HepG2 (cell line): ENCODE results near the gene NKAIN4. TPM values are rescaled to one million over a fixed set of nuclear protein-coding genes. Genes with fewer than 3 reads are reported as not detected.
A peak's percentile ranks its signal among the peaks of the same experiment; 100 is the strongest.

ENCODE experiments used
- ATAC-seq: fragments of 200-7000 bp; cut with Tn5 transposase; 3 replicates; pipeline ENCODE4 v1.9.1; 2020; ENCODE audit warnings: mild to moderate bottlenecking, moderate library complexity
- BruUV-seq: library from RNA; stranded (reverse); fragments of 400-500 nt; replicated peaks from 2 replicates; lab custom pipeline; 2021; lab: Mats Ljungman, UMichigan
- CTCF ChIA-PET: fragments of 300-600 bp; formaldehyde crosslinking; extraction: SDS; loops from one replicate; lab custom pipeline; 2021; ENCODE audit warnings: low total read pairs, inconsistent platforms, low intra/inter-chr PET ratio; lab: Yijun Ruan, JAX
- POLR2A ChIA-PET: fragments of 350-600 bp; sonication (Branson Sonifier 250); formaldehyde crosslinking; loops from one replicate; lab custom pipeline; 2020; ENCODE audit warnings: antibody characterized with exemption, inconsistent platforms; lab: Yijun Ruan, JAX
- DNase-seq: peaks from one replicate; pipeline ENCODE4 v3.0.0-alpha.2; 2015; ENCODE audit warnings: low spot score
- FAIRE-seq: peaks from 3 replicates; lab custom pipeline; 2011; peaks lifted over from hg19 to GRCh38; lab: Jason Lieb, UNC
- H2AFZ ChIP-seq: one replicate; pipeline ENCODE4 v1.6.1; 2011; ENCODE audit warnings: low read length, inconsistent platforms
- H3K27ac ChIP-seq: fragments of 300-600 bp; 3 replicates; pipeline ENCODE4 v1.8.0; 2011; ENCODE audit warnings: mixed run types, mild to moderate bottlenecking, mixed read lengths, low read length, inconsistent platforms; ENCODE audit not compliant: insufficient read depth; ENCODE audit errors: extremely low read length
- H3K27me3 ChIP-seq, 2 experiments: fragments of 200-600 bp in 1 of 2; 2 replicates in 1 of 2; 3 replicates in 1 of 2; pipeline versions ENCODE4 v1.6.0 to v1.8.0; 2011; ENCODE audit warnings: low read length in 2 of 2, mild to moderate bottlenecking in 2 of 2, moderate library complexity in 2 of 2, inconsistent platforms in 1 of 2; ENCODE audit not compliant: insufficient read depth in 2 of 2, control insufficient read depth in 1 of 2
- H3K36me3 ChIP-seq, 2 experiments: fragments of 200-600 bp in 1 of 2; replicated peaks in 1 of 2; 2 replicates in 1 of 2; 3 replicates in 1 of 2; pipeline versions ENCODE4 v1.5.1 to v1.8.0; 2011; ENCODE audit warnings: low read length in 2 of 2, inconsistent platforms in 1 of 2; ENCODE audit not compliant: insufficient read depth in 2 of 2, control insufficient read depth in 1 of 2
- H3K4me1 ChIP-seq: 2 replicates; pipeline ENCODE4 v1.5.1; 2012; ENCODE audit warnings: low read length, inconsistent platforms; ENCODE audit not compliant: insufficient read depth
- H3K4me2 ChIP-seq: 2 replicates; pipeline ENCODE4 v1.6.0; 2011; ENCODE audit warnings: low read depth, low read length, inconsistent platforms
- H3K4me3 ChIP-seq, 3 experiments: fragments of 200-600 bp in 1 of 3; sonication (generic), shearing (Covaris generic) in 1 of 3; replicated peaks in 1 of 3; 2 replicates each; pipeline ENCODE4 v1.5.1; 2011 to 2016; ENCODE audit warnings: low read length in 3 of 3, inconsistent platforms in 2 of 3, low read depth in 2 of 3, mild to moderate bottlenecking in 2 of 3, control low read depth in 1 of 3, mixed read lengths in 1 of 3; ENCODE audit not compliant: insufficient read depth in 1 of 3
- H3K79me2 ChIP-seq: one replicate; pipeline ENCODE4 v1.6.1; 2011; ENCODE audit warnings: low read length, inconsistent platforms; ENCODE audit not compliant: insufficient read depth
- H3K9ac ChIP-seq: 2 replicates; pipeline ENCODE4 v1.6.0; 2011; ENCODE audit warnings: mild to moderate bottlenecking, low read depth, low read length, inconsistent platforms; ENCODE audit not compliant: insufficient read depth
- H3K9me3 ChIP-seq: 2 replicates; pipeline ENCODE4 v1.5.1; 2012; ENCODE audit warnings: mild to moderate bottlenecking, low read length
- H4K20me1 ChIP-seq: 2 replicates; pipeline ENCODE4 v1.6.0; 2011; ENCODE audit warnings: inconsistent platforms, mild to moderate bottlenecking, low read length, moderate library complexity; ENCODE audit not compliant: insufficient read depth
- AGO1 ChIP-seq: fragments of 200-400 bp; formaldehyde crosslinking; IDR thresholded peaks from 2 replicates; pipeline ENCODE4 v1.6.1; 2017; ENCODE audit warnings: mild to moderate bottlenecking, low read depth, low read length, moderate library complexity; ENCODE audit not compliant: poor library complexity, severe bottlenecking
- EED ChIP-seq: sonication (generic); formaldehyde crosslinking; IDR thresholded peaks from 2 replicates; pipeline ENCODE4 v1.5.0; 2020; ENCODE audit warnings: mild to moderate bottlenecking, missing genetic modification reagents
- HHEX ChIP-seq: IDR thresholded peaks from 2 replicates; pipeline ENCODE4 v1.6.1; 2016; ENCODE audit warnings: control low read depth
- NFKBIZ ChIP-seq: IDR thresholded peaks from 2 replicates; pipeline ENCODE4 v1.6.1; 2018; ENCODE audit warnings: missing genetic modification reagents, missing compliant biosample characterization
- ONECUT2 ChIP-seq: sonication (generic); formaldehyde crosslinking; IDR thresholded peaks from 2 replicates; pipeline ENCODE4 v1.4.0; 2020; ENCODE audit warnings: missing genetic modification reagents
- PITX1 ChIP-seq: sonication (generic); formaldehyde crosslinking; IDR thresholded peaks from 2 replicates; pipeline ENCODE4 v1.5.1; 2020; ENCODE audit warnings: mild to moderate bottlenecking, missing genetic modification reagents
- POLR2AphosphoS5 ChIP-seq: IDR thresholded peaks from 2 replicates; pipeline ENCODE4 v1.6.1; 2012; ENCODE audit warnings: low read depth, low read length
- RARA ChIP-seq: IDR thresholded peaks from 2 replicates; pipeline ENCODE4 v1.6.1; 2016; ENCODE audit warnings: missing genetic modification reagents, missing compliant biosample characterization
- RBAK ChIP-seq: sonication (generic); formaldehyde crosslinking; IDR thresholded peaks from 2 replicates; pipeline ENCODE4 v1.5.1; 2020; ENCODE audit warnings: mild to moderate bottlenecking, missing genetic modification reagents
- RXRB ChIP-seq: IDR thresholded peaks from 2 replicates; pipeline ENCODE4 v1.6.1; 2016; ENCODE audit warnings: borderline replicate concordance, missing genetic modification reagents, missing compliant biosample characterization
- TBX2 ChIP-seq: sonication (generic); formaldehyde crosslinking; IDR thresholded peaks from 2 replicates; pipeline ENCODE4 v1.5.0; 2020; ENCODE audit warnings: missing genetic modification reagents, mild to moderate bottlenecking, borderline replicate concordance
- ZNF251 ChIP-seq: sonication (generic); formaldehyde crosslinking; IDR thresholded peaks from 2 replicates; pipeline ENCODE4 v1.9.0; 2021; ENCODE audit warnings: mild to moderate bottlenecking, missing genetic modification reagents
- ZNF589 ChIP-seq: sonication (generic); formaldehyde crosslinking; conservative IDR thresholded peaks from 2 replicates; pipeline ENCODE4 v1.8.0; 2022; ENCODE audit warnings: mild to moderate bottlenecking, moderate library complexity, missing genetic modification reagents
- ZNF614 ChIP-seq: IDR thresholded peaks from 2 replicates; pipeline ENCODE4 v1.6.1; 2018; ENCODE audit warnings: missing biosample characterization, missing genetic modification reagents, inconsistent platforms, borderline replicate concordance
- ZNF747 ChIP-seq: sonication (generic); formaldehyde crosslinking; IDR thresholded peaks from 2 replicates; pipeline ENCODE4 v1.8.1; 2023; ENCODE audit warnings: missing genetic modification reagents, mild to moderate bottlenecking, borderline replicate concordance
- ZNF766 ChIP-seq: sonication (generic); formaldehyde crosslinking; IDR thresholded peaks from 2 replicates; pipeline ENCODE4 v1.5.0; 2020; ENCODE audit warnings: missing genetic modification reagents, borderline replicate concordance
- ZNF768 ChIP-seq: sonication (generic); formaldehyde crosslinking; IDR thresholded peaks from 2 replicates; pipeline ENCODE4 v1.4.0; 2020; ENCODE audit warnings: missing genetic modification reagents
- WGBS: methylation state at CpG from one replicate; pipeline ENCODE4 v1.1.6; 2017; ENCODE audit warnings: low lambda C conversion rate; 5-methylcytosine and 5-hydroxymethylcytosine counted together
- in situ Hi-C: cut with HindIII; loops from 2 replicates; pipeline ENCODE4 v1.10.0; 2017; ENCODE audit warnings: low pct_unique_long_range_greater_than_20kb; ENCODE audit not compliant: extremely low pct_ligation_motif_present
- intact Hi-C: fragments of 100-400 bp; cut with micrococcal nuclease; formaldehyde crosslinking; loops from one replicate; pipeline ENCODE4 v1.10.0; 2022; ENCODE audit not compliant: unreplicated experiment
- polyA plus RNA-seq, 8 experiments: library from polyadenylated mRNA; depleted of rRNA in 3 of 8; stranded (reverse) in 7 of 8; unstranded in 1 of 8; fragments of >200 nt; fragmentation: Illumina TruSeq in 4 of 8; extraction: Trizol in 4 of 8; gene quantifications; 2 replicates each; pipeline versions ENCODE4 v1.2.1 to v1.2.3, GENCODE V29; 2011 to 2016; ENCODE audit warnings: low read depth in 4 of 8, missing spikeins in 1 of 8, mixed read lengths in 1 of 8; ENCODE audit not compliant: insufficient read depth in 1 of 8
- total RNA-seq, 5 experiments: library from RNA; depleted of rRNA; stranded (reverse); fragments of >200 nt; fragmentation: Illumina TruSeq; extraction: Trizol; gene quantifications; 2 replicates each; pipeline ENCODE4 v1.2.3, GENCODE V29; 2016; ENCODE audit warnings: low read depth in 1 of 5
- TF ChIP-seq, protein P1 (sequence below): sonication (generic); formaldehyde crosslinking; IDR thresholded peaks from 2 replicates; pipeline ENCODE4 v1.5.0; 2020; ENCODE audit warnings: mild to moderate bottlenecking, missing genetic modification reagents, borderline replicate concordance
- TF ChIP-seq, protein P2 (sequence below): sonication (generic); formaldehyde crosslinking; IDR thresholded peaks from 2 replicates; pipeline ENCODE4 v1.9.0; 2021; ENCODE audit warnings: missing genetic modification reagents, mild to moderate bottlenecking, borderline replicate concordance
- TF ChIP-seq, protein P3 (sequence below): sonication (generic); formaldehyde crosslinking; IDR thresholded peaks from 2 replicates; pipeline ENCODE4 v1.4.0; 2020; ENCODE audit warnings: missing genetic modification reagents

NKAIN4 gene
- total and polyA plus RNA-seq, 2 of the 13 experiments (the other 11 are each of a cell fraction or from before 2014, with no cell fraction given): not detected

DNA sequence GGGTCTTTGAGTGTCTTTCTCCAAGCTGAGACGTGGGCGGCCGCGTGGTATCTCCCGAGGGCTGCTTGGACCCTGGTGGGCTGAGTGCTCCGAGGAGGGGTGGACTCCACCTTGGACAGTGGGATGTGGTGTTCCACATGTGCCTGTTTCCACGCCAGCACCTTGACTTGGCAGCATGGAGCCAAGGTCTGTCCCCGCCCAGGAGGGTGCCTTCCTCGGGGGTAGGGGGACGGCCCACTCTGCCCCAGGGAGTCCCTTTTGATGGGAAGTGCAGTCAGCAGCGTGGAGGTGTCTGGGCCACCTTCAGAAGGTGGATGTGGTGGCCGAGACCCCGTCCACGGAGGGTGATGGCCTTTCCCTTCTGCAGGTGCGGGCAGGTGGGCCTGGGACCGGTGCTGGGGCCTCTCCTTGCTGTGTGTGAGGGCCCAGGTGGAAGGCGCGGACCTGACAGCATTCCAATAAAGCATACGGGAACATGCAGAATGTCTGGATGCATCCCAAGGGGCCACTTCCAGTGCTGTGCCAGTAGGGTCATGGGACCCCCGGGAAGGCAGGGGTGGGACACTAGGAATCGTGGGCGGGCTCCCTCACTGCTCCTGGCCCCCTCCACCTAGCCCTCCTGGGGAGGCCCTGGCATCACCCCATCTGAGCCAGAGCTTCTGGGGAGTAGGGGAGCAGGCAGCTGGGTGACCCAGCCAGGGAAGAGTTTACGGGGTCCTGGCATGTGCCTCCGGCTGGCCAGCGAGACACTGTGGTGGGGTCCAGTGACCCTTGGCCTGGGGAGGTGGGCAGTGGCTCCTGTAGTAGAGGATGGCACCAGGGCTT lies 35.3 kb upstream of the NKAIN4 start:
- H3K4me3 ChIP-seq: no peak overlapping the region
- H2AFZ ChIP-seq: no peak overlapping the region
- H3K36me3 ChIP-seq: peaks cover 27 to 29% of the 10 kb centered on the region in 2 experiments
- H3K9ac ChIP-seq: no peak overlapping the region
- WGBS: 95% methylated on average over 23 of the region's 25 CpGs
- H3K4me1 ChIP-seq: peaks cover 15% of the 10 kb centered on the region
- FAIRE-seq: no peak
- peaks cover 2 to 24% of the 10 kb centered on the region in 2 experiments; a peak in 3 of 5 replicates for H3K27me3 ChIP-seq
- ChIA-PET POLR2A (no interaction called here), CTCF (no interaction called here)
- H3K9me3 ChIP-seq: no peaks in the 10 kb centered on the region
- H3K27ac ChIP-seq: no peak overlapping the region
- in situ Hi-C loops: no loop called here
- no peaks in the 10 kb centered on the region for H3K79me2 ChIP-seq
- no peak for ATAC-seq
- intact Hi-C loops: loop anchor here (5.0 kb wide), 2 partner anchors 67 to 107 kb away; no protein-coding TSS in a partner anchor
- BruUV-seq: no TSS peak
- no peak for DNase-seq
- no peak overlapping the region for H3K4me2 ChIP-seq
- peaks cover 9% of the 10 kb centered on the region; the same call in 1 of the 2 replicates for H4K20me1 ChIP-seq
- TF ChIP-seq RARA (CRISPR knock-in tag) (no peak), EED (0 out of 2 replicates have a peak, but pooled peaks have one; percentile 47), PITX1 (CRISPR knock-in tag) (no peak), NFKBIZ (CRISPR knock-in tag) (no peak), ONECUT2 (no peak), ZNF768 (CRISPR knock-in tag) (0 out of 2 replicates have a peak, but pooled peaks have one; percentile 6), RBAK (CRISPR knock-in tag) (no peak), ZNF251 (0 out of 2 replicates have a peak, but pooled peaks have one; percentile 30), RXRB (CRISPR knock-in tag) (no peak), POLR2AphosphoS5 (peak; percentile 25; the same call in 1 of the 2 replicates), TBX2 (peak; percentile 33; the same call in 1 of the 2 replicates), HHEX (CRISPR knock-in tag) (no peak), ZNF589 (CRISPR knock-in tag) (no peak), AGO1 (peak; percentile 4), ZNF747 (CRISPR knock-in tag) (peak; percentile 40; the same call in 1 of the 2 replicates), ZNF766 (CRISPR knock-in tag) (no peak), ZNF614 (no peak)
- TF ChIP-seq, protein P1, sequence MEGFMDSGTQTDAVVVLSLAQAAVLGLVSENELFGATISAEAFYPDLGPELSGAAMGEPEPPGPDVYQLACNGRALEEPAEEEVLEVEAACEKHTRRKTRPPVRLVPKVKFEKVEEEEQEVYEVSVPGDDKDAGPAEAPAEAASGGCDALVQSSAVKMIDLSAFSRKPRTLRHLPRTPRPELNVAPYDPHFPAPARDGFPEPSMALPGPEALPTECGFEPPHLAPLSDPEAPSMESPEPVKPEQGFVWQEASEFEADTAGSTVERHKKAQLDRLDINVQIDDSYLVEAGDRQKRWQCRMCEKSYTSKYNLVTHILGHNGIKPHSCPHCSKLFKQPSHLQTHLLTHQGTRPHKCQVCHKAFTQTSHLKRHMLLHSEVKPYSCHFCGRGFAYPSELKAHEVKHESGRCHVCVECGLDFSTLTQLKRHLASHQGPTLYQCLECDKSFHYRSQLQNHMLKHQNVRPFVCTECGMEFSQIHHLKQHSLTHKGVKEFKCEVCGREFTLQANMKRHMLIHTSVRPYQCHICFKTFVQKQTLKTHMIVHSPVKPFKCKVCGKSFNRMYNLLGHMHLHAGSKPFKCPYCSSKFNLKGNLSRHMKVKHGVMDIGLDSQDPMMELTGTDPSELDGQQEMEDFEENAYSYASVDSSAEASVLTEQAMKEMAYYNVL: no peak
- TF ChIP-seq, protein P2, sequence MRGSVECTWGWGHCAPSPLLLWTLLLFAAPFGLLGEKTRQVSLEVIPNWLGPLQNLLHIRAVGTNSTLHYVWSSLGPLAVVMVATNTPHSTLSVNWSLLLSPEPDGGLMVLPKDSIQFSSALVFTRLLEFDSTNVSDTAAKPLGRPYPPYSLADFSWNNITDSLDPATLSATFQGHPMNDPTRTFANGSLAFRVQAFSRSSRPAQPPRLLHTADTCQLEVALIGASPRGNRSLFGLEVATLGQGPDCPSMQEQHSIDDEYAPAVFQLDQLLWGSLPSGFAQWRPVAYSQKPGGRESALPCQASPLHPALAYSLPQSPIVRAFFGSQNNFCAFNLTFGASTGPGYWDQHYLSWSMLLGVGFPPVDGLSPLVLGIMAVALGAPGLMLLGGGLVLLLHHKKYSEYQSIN (CRISPR knock-in tag): no peak
- TF ChIP-seq, protein P3, sequence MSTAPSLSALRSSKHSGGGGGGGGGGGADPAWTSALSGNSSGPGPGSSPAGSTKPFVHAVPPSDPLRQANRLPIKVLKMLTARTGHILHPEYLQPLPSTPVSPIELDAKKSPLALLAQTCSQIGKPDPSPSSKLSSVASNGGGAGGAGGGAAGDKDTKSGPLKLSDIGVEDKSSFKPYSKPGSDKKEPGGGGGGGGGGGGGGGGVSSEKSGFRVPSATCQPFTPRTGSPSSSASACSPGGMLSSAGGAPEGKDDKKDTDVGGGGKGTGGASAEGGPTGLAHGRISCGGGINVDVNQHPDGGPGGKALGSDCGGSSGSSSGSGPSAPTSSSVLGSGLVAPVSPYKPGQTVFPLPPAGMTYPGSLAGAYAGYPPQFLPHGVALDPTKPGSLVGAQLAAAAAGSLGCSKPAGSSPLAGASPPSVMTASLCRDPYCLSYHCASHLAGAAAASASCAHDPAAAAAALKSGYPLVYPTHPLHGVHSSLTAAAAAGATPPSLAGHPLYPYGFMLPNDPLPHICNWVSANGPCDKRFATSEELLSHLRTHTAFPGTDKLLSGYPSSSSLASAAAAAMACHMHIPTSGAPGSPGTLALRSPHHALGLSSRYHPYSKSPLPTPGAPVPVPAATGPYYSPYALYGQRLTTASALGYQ (CRISPR knock-in tag): no peak
